HEK293 (cell line): ENCODE data around the gene NLRX1.

ENCODE experiments used
- GLIS2 ChIP-seq: fragments of 450-650 bp; formaldehyde crosslinking; IDR thresholded peaks from 2 replicates; pipeline ENCODE4 v1.5.1; 2016; ENCODE audit warnings: missing biosample characterization, missing genetic modification characterization
- REST ChIP-seq: fragments of 450-650 bp; formaldehyde crosslinking; IDR thresholded peaks from 2 replicates; pipeline ENCODE4 v1.5.1; 2016; ENCODE audit warnings: missing biosample characterization, missing genetic modification characterization
- ZNF146 ChIP-seq: fragments of 450-650 bp; formaldehyde crosslinking; IDR thresholded peaks from 2 replicates; pipeline ENCODE4 v1.5.1; 2016; ENCODE audit warnings: missing biosample characterization, missing genetic modification characterization
- TF ChIP-seq, protein P1 (sequence below): fragments of 450-650 bp; formaldehyde crosslinking; IDR thresholded peaks from 2 replicates; pipeline ENCODE4 v1.5.1; 2016; ENCODE audit warnings: missing biosample characterization, missing genetic modification characterization

DNA sequence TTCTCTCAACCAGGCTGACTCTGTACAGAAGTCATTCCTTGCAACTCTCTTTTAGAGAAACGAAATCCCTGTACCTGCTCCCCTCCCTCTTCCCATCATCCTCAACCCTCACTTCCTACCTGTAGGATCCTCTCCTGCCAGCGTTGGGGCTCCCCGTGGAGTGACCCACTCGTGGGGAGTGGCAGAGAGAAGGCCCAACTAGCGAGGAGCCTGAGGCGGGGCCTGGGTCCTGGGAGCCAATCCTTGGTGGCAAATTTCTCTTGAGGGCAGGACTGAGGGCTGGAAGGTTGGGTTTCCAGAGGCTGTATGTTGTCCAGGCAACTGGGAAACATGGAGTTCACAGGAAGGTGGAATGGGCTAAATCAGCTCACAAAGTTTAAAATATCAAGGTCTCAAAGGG lies 27.2 kb downstream of the NLRX1 start:
- TF ChIP-seq GLIS2 (no peak), ZNF146 (no peak), REST (tag by site-specific recombination) (no peak)
- TF ChIP-seq, protein P1, sequence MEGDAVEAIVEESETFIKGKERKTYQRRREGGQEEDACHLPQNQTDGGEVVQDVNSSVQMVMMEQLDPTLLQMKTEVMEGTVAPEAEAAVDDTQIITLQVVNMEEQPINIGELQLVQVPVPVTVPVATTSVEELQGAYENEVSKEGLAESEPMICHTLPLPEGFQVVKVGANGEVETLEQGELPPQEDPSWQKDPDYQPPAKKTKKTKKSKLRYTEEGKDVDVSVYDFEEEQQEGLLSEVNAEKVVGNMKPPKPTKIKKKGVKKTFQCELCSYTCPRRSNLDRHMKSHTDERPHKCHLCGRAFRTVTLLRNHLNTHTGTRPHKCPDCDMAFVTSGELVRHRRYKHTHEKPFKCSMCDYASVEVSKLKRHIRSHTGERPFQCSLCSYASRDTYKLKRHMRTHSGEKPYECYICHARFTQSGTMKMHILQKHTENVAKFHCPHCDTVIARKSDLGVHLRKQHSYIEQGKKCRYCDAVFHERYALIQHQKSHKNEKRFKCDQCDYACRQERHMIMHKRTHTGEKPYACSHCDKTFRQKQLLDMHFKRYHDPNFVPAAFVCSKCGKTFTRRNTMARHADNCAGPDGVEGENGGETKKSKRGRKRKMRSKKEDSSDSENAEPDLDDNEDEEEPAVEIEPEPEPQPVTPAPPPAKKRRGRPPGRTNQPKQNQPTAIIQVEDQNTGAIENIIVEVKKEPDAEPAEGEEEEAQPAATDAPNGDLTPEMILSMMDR (tag by site-specific recombination): no peak
